Midbrain (tissue), 1 donor: ENCODE measurements around the gene OR9Q1.
A peak's percentile ranks its signal among the peaks of the same experiment; 100 is the strongest.
"Not testable (repeated sequence)": the region's sequence is repeated elsewhere in the genome, so short reads cannot be mapped to it uniquely, and the experiment has no call there.

Source experiments
- DNase-seq: peaks from one replicate; lab custom pipeline; 2025; lab: John Stamatoyannopoulos, UW

OR9Q1 gene

GRCh38 chr11:58023435-58023931 lies at the start of gene OR9Q1:
TSS of gene OR9Q1 (plus strand) at chr11:58023881. CDS start at chr11:58179445, 155,564 bp downstream.
- no peak for DNase-seq

DNA sequence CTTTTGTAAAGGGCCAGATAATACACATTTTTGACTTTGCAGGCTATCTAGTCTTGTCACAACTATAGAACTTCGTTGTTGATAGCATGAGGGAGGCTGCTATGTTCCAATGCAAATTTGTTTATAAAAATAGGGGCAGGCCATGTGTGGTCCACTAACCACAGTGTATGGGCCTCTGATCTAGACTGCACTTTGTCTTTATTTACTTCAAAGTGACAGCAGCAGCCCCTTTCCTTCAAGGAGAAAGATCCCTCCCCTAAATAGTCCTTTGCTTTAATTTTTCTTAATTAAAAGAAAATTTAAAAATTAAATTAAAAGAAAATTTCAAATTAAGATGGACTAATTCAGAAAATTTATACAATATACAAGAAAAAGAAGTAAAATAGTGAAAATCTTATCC lies 49.5 kb upstream of the OR9Q1 start:
- DNase-seq, result no peak

DNA sequence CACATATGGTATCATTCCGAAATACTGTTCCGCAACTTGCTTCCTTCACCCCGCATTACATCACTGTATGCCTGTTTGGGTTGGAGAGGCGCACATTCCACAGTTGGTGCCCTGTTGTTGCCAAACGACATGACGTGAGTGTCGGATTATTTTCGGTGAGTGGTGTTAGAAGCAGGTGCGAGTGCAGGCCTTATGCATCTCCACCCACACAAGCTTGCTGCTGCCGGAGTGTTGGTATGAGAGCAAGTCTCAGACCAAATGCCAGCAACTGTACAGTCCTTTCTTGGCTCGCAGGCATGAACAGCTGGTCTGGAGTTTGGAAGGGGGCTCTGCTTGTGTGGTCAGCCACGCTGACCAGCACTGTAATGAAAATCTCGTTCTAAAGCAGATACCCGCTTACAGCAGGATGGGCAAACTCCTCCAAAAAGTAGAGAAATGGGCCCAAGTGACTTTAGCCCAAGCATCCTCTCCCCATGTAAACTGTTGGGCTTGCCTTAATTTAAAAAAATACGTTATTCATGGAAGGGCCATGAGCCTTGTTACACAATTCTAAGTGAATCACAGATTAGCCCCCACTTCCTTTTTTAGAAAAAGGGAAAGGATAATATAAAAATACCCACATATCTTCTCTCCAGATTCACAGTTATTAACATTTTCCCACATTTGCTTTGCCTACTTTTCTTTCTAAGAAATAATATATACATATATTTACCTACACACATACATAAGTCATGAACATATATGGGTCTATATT lies 48.7 kb upstream of the OR9Q1 start:
- no peak for DNase-seq

- DNase-seq, result no peak
Observed at GRCh38 chr11:57977709-57978108, 46.0 kb upstream of the OR9Q1 start.

DNA sequence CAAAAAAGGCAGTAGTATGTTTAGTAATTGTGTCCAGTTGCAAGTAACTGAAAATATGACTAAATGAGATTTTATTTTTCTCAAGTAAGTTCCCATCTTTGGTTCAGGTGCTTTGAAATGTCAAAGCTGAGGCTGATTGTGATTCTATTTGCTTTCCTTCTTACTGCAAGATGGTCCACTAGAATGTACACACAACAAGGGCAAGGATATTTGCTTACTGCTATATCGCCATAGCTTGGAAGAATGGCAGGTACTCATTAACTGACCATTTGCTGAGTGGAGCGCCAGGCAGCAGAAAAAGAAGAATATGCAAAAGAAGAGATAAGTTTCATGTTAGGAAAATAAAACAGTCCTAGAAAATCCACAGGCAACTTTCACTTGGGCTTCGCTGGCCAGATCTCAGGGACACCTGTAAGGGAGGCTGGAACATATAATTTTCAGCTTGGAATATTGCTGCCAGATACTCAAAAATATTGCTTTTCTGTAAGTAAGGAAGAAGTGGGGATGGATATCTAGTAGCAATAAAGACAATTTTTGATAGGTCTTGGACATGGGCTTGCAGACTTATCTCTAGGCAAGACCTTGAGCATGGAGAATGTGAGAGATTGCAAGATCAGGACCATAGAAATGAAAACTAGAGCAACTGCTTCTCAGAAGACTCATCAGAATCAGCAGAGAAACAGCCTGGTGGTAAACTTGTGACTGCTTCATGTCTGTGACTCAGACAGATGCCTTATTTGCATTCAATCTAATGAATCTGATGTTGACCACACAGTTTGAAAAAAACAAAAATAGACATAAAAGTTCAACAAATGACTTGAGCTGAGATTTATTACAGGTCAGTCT lies 44.8 kb upstream of the OR9Q1 start:
- DNase-seq, result no peak

GRCh38 chr11:57979532-57980079 lies 44.1 kb upstream of the OR9Q1 start:
- no peak for DNase-seq

DNA sequence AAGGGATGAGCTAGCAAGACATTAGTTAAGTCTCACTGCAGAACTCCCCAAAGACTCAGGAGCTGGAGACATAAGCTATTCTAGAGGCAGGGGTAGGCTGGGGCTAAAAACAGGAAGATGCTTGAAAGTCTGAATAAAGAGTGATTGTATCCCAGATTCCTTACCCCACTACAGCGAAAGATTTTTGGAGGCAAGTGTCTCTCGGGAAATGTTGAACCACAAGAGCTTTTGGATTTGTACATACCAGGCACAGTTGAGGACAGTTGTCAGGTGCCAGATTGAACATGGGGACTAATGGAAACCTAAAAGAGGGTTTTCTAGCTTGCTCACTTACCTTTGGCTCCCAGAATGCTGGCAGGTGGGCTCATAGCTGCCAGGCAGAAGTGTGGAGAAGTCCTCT lies 43.5 kb upstream of the OR9Q1 start:
- no peak for DNase-seq

DNA sequence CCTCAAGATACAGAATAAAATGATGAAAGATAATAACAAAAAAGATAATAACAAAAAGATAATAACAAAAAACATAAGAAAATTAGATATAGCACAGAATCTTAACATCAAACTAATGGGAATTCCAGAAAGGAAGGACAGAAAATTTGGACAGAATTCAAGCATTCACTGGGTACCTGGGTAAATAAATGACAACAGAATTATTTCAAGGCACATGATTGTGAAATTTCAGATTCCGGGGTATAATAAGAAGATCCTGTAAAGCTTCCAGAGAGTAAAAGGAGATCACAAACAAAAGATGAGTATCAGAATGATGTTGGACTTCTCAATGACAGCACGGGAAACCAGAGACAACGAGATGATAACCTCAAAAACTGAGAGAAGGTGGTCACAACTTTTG lies 42.1 kb upstream of the OR9Q1 start:
- DNase-seq, result no peak

DNA sequence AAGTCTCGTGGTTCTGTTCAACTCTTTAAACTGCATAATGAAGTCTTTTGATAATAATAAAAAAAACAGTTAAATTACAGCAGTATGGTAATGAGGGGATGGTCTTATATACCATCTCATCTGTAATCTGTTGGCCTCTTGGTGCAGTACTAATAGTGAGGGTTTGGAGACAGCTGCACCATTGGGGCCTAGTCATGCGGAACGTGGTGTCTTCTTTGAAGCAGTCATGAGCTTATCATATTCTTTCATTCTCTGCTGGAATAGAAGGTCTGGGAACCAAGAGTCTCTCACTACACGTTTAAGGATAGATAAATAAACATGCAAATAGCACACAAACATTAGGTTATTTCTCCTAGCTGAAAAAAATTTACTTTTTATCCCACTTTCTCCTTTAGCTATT lies 40.9 kb upstream of the OR9Q1 start:
- no peak for DNase-seq

- peak; percentile 32 for DNase-seq
Observed at GRCh38 chr11:57983191-57983590, 40.5 kb upstream of the OR9Q1 start.

GRCh38 chr11:57999523-57999922 lies 24.2 kb upstream of the OR9Q1 start:
- not testable (repeated sequence) for DNase-seq

GRCh38 chr11:58000021-58000420 lies 23.7 kb upstream of the OR9Q1 start:
- DNase-seq, result not testable (repeated sequence)

DNA sequence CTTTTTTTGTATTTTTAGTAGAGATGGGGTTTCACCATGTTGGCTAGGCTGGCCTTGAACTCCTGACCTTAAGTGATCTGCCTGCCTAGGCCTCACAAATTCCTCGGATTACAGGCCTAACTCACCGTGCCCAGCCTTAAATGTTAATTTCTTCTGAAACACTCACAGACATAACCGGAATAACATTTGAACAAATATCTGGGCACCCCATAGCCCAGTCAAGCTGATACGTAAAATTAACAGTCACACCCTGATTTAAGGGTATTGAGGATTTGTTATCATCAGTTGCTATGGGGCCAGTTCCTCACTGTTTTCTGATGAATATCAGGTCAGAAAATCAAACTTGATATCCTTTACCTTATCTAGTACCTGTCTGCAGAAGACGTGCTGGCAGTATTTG lies 23.0 kb upstream of the OR9Q1 start:
- no peak for DNase-seq

DNA sequence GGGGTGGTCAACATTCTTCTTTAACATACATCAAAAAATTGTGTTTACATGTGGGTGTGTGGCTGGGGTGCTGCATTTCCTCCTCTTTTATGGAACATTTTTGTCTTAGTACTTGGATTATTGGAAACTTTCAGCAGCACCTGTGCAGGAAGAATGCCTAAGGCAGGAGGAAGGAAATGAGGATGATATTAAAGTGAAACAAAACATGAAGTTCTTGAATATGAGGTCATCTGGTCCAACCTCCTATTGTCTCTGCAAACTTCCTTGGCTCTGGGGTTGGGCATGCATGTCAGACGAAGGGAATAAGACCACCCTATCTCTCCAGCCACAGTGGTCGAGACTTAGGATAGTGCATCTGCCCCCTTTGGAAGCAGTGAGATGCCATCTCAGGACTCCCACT lies 20.6 kb upstream of the OR9Q1 start:
- DNase-seq, result no peak

DNA sequence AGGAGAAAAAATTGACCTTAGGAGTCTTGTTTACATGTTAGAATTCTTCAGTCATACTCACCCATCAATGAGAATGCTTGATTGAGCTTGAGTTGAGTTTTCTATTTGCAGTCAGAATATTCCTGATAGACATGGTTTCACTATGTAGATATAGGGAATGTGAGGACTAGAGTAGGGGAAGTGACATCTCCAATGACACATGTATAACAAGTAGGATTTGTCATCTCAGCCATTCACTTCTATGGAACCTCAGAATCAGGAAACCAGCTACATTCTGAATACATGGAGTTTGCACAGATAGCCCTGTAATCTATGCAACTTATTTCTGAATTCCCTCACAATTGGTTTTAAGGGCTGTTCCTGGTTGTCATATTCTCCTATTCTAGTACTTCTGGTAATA lies 20.1 kb upstream of the OR9Q1 start:
- no peak for DNase-seq

- no peak for DNase-seq
Observed at GRCh38 chr11:58004664-58005063, 19.0 kb upstream of the OR9Q1 start.

- DNase-seq, result no peak
Observed at GRCh38 chr11:58006940-58007339, 16.7 kb upstream of the OR9Q1 start.

GRCh38 chr11:58011771-58012170 lies 11.9 kb upstream of the OR9Q1 start:
- no peak for DNase-seq

DNA sequence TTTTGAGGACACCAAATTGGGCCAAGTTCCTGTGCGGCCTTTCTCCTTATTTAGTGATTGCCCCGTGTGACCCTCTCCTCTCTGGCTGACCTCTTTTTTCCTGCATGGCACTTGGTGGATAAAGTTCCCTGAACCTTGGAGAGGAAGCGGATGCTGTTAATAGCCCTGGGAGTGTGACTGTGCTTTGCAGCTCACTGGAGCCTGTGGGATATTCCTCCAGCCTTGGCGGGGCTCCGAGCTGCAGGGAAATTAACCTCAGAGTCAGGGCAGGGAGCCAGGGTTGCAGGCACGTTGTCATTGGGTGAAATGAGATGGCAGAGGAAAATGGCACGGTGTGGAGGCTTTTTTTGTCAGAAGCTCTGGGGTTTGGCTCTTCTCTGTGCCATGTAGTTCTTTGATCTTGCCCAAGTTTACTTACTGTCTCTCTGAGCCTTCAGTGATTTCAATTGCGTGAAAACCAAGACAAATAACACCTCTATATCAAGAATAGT lies 965 bp downstream of the OR9Q1 start:
- DNase-seq, result no peak

DNA sequence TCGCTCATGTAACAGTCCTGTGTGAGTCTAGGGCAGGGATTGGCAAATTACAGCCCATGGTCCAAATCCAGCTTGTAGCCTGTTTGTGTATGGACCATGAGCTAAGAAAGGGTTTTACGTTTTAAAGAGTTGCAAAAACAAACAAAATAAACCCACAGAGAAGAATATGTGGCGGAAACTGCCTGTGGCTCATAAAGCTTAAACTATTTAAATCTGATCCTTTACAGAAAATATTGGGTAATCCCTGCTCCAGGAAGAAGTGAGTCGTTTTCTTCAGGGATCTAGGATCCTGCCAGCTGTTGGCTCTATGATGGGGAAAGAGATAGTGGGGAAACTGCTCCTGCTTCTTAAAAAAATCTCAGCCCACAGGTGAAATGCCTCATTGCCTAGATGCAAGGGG lies 3.7 kb downstream of the OR9Q1 start:
- no peak for DNase-seq

DNA sequence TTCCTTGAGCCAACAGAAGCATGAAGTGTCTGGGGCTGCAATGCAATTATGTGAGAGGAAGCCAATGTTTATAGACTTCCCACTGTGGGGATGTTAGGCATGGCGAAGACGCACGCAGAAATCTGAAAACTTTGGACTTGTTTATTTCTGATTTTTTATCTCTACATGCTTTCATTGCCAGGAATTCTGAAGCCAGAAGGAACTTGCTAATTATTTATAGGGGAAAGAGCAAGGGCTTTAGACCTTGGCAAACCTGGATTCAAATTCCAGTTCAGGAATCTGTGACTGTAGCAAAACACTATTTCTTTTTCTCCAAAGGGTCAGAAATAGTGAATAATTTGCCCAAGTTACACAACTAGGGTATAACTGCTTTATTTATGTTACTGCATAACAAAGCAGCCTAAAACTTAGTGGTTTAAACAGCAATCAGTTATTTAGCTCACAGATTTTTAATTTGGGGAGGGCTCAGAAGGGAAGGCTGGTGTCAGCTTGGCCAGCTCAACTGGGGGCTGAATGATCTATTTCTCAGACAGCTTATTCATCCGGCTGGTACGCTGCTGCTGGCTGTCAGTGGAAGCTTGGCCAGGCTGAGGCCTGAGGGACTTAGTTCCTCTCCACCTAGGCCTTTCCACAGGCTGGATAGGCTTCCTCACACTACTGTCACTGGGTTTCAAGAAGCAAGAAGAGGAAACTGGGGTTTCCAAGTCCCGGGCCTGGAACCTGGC lies 5.2 kb downstream of the OR9Q1 start:
- DNase-seq, result peak; percentile 34

DNA sequence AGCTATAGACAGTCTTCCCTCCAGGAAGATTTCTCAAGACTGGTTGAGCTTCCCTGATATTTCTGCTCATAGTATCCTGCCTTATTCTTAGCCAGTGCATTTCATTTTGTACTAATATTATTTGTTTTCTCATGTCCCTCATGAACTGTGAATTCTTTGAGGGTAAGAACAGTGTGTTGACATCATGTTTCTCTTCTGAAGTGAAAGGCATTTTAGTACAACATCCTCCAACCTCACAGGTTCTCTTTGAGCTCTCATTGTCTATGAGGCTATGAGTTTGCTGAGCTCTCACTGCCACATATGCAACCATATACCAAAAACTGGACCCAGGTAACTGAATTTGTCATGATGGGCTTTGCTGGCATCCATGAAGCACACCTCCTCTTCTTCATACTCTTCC lies 7.0 kb downstream of the OR9Q1 start, which contains the start of gene OR6Q1:
TSS of gene OR6Q1 (plus strand) at position 301 of the 400 bp plus-strand sequence. CDS start at position 301, 0 bp downstream.
- DNase-seq, result no peak
